Immature natural killer cell (primary cell): Measurements from ENCODE around the gene SEMA4D. TPM values are rescaled to one million over a fixed set of nuclear protein-coding genes. Genes with fewer than 3 reads are reported as not detected.

Source experiments
- DNase-seq, 3 donors: peaks; one replicate each; pipeline ENCODE4 v3.0.0; 2022; ENCODE audit warnings: mixed read lengths in 1 of 3
- H3K27ac Mint-ChIP-seq, 6 donors: one replicate each; pipeline ENCODE4 v1.8.0; 2020; ENCODE audit warnings: mixed read lengths in 6 of 6, mild to moderate bottlenecking in 5 of 6, inconsistent platforms in 4 of 6, moderate library complexity in 3 of 6
- H3K27me3 Mint-ChIP-seq, 3 donors: one replicate each; pipeline ENCODE4 v1.8.0; 2020 to 2021; ENCODE audit warnings: low read depth in 3 of 3, mild to moderate bottlenecking in 3 of 3, mixed read lengths in 3 of 3, moderate library complexity in 3 of 3, inconsistent platforms in 1 of 3
- H3K36me3 Mint-ChIP-seq, 3 donors: one replicate each; pipeline ENCODE4 v1.8.0; 2020; ENCODE audit warnings: mixed read lengths in 3 of 3, inconsistent platforms in 2 of 3, mild to moderate bottlenecking in 2 of 3
- H3K4me1 Mint-ChIP-seq, 2 donors: one replicate each; pipeline ENCODE4 v1.8.0; 2020; ENCODE audit warnings: inconsistent platforms in 2 of 2, mild to moderate bottlenecking in 2 of 2, mixed read lengths in 2 of 2, moderate library complexity in 1 of 2
- H3K4me3 Mint-ChIP-seq, 5 donors: one replicate each; pipeline ENCODE4 v1.8.0; 2020; ENCODE audit warnings: mild to moderate bottlenecking in 5 of 5, mixed read lengths in 5 of 5, inconsistent platforms in 3 of 5, moderate library complexity in 3 of 5
- H3K9me3 Mint-ChIP-seq, 6 donors: one replicate each; pipeline ENCODE4 v1.8.0; 2020; ENCODE audit warnings: mild to moderate bottlenecking in 6 of 6, mixed read lengths in 6 of 6, inconsistent platforms in 4 of 6, moderate library complexity in 3 of 6
- polyA plus RNA-seq, 3 donors: library from polyadenylated mRNA; unstranded; fragments of 300-500 nt; fragmentation: Illumina TruSeq; gene quantifications; one replicate each; pipeline ENCODE4 v1.2.3, GENCODE V29; 2021

SEMA4D gene
- polyA plus RNA-seq, 3 donors from 2014 or later: 45.8 to 80.6 (median 47.0) TPM

DNA sequence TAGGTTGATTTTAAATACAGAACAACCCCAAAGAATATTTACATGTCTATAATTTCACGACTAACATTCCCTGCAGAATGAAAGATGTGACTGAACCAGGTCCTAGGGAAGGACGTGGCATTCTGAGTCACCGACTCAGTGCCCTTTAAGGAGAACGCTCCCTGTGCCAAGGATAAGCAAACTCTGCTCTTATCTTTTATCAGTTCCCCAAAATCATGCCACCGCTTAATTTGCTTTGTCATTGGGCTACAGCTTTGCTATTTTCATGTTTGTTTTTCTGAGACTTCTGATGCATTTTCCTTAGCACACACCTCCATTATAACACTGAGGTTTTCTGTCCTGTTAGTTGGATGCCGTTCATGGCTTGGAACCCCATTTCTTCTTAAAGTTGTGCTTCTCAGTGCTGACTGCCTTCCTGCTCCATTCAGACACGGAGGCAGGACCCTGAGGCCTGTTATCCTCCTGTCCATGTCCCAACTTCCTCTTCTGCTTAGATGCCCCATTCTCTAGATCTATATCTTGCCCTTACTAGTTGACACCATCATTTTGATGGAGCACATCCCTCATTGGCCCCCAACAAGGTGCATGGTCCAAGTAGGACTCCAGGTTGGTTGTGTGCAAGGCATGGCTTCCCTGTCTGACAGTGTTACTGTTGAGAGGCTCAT, 11.2 kb upstream of the SEMA4D start:
- DNase-seq: no peak
- peak overlapping the region in 5 of 6 donors; percentile 0 to 77 (median 47) for H3K27ac Mint-ChIP-seq
- H3K36me3 Mint-ChIP-seq: peaks cover 0 to 4% (median 0%) of the 10 kb centered on the region in 3 donors
- H3K27me3 Mint-ChIP-seq: peaks cover 2 to 6% (median 4%) of the 10 kb centered on the region in 3 donors
- H3K9me3 Mint-ChIP-seq: no peaks in the 10 kb centered on the region
- peaks cover 41 to 64% of the 10 kb centered on the region in 2 donors for H3K4me1 Mint-ChIP-seq
- H3K4me3 Mint-ChIP-seq: no peak overlapping the region

DNA sequence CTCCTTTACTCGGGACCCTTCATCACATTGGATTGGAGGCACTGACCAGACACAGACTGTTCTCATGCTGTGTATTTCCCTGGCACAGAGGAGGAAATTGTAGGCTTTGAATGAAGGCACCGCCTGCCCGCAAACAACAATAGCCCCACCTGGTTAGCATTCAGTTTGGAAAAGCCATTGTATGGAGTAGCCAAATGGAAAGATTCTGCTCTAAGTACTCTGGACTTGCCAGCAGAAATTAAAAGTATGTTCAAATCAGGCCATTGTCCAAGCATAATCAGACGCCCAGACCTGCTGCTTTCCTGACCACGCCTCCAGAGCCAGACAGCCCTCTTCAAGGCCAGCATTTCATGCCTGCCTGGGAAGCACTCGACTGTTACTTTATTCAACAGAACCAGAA, 8.0 kb upstream of the SEMA4D start:
- H3K4me3 Mint-ChIP-seq: no peak overlapping the region
- no peaks in the 10 kb centered on the region for H3K9me3 Mint-ChIP-seq
- no peak for DNase-seq
- H3K27me3 Mint-ChIP-seq: peaks cover 12 to 18% (median 13%) of the 10 kb centered on the region in 3 donors
- peaks cover 0 to 2% (median 0%) of the 10 kb centered on the region in 3 donors for H3K36me3 Mint-ChIP-seq
- H3K27ac Mint-ChIP-seq: peak overlapping the region in 2 of 6 donors; percentile 43 to 78
- H3K4me1 Mint-ChIP-seq: peaks cover 63 to 78% of the 10 kb centered on the region in 2 donors

DNA sequence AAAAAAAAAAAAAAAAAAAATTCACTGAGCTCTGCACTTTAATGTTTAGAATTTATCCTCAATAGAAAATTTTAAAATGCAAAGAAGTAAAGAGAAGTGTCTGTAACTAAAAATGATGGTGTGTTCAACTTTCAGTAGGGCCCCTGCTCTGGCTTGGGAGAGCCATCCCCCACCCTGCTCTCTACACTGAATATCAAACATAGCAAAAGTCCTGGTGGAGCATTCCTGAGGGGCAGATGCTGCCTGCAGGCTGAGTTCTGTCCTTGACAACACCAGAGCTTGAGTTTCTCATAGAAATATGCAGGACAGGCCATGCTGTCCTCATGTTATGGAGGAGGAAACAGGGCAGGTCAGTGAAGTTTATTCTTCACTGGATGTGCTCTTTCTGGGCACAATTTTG, 7.1 kb upstream of the SEMA4D start:
- peaks cover 67 to 78% of the 10 kb centered on the region in 2 donors for H3K4me1 Mint-ChIP-seq
- no peak overlapping the region for H3K4me3 Mint-ChIP-seq
- no peaks in the 10 kb centered on the region for H3K9me3 Mint-ChIP-seq
- H3K27ac Mint-ChIP-seq: peak overlapping the region in 4 of 6 donors; percentile 27 to 78 (median 62)
- H3K27me3 Mint-ChIP-seq: peaks cover 12 to 18% (median 13%) of the 10 kb centered on the region in 3 donors
- no peak for DNase-seq
- no peaks in the 10 kb centered on the region for H3K36me3 Mint-ChIP-seq

DNA sequence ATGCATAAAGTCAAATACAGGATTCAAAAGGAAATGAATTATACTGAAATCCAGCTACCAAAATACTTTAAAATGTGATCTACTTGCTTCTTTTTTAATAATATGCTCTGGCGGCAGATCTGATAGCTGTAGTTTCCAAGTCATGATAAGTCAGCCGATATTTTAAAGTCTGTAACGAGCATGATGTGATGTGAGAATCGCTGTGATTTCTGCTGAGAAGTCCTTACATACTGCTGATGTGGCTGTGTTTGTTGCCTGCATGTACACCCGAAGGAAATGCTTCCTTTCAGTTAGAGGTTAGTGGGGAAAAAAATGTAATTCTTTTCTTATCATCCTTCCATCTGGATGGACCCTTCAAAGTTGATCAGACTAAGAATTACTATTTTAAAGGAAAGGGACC, 4.8 kb upstream of the SEMA4D start:
- H3K27ac Mint-ChIP-seq: peak overlapping the region; percentile 93 to 98 (median 96)
- H3K4me3 Mint-ChIP-seq: peak overlapping the region; percentile 49 to 90 (median 77)
- no peak for DNase-seq
- H3K27me3 Mint-ChIP-seq: peaks cover 13 to 24% (median 23%) of the 10 kb centered on the region in 3 donors
- H3K36me3 Mint-ChIP-seq: no peaks in the 10 kb centered on the region
- peaks cover 72 to 78% of the 10 kb centered on the region in 2 donors for H3K4me1 Mint-ChIP-seq
- H3K9me3 Mint-ChIP-seq: no peaks in the 10 kb centered on the region

DNA sequence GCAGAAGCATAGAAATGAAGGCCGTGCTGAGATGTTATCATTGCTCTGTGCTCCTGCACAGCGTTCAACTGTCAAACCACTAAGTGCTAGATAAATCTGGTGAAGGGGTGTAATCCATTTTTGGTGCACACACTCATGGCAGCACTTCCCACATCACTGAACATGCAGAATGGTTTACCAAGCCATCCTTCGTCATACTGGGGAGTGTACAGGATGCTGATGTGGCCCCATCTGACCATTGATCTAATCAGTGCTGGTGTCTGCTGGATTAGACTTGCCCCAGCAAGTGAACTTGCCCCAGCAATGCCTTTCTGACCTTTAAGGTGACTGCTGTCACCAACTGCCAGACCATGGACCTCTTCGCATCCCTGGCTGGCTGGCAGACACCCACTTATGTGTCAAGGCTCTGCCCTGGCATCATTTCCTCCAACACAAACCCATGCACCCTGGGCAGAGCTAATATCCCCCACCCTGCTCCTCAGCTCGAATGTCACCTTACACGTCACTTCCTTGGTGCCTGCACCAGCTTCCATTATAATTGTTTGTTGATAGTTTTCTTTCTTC, 4.2 kb upstream of the SEMA4D start:
- DNase-seq: peak; percentile 92 to 95 (median 95)
- Mint-ChIP-seq H3K9me3 (no peaks in the 10 kb centered on the region), H3K4me3 (peak overlapping the region; percentile 49 to 90 (median 77)), H3K4me1 (peaks cover 68 to 74% of the 10 kb centered on the region in 2 donors), H3K27me3 (peaks cover 13 to 24% (median 23%) of the 10 kb centered on the region in 3 donors), H3K36me3 (no peaks in the 10 kb centered on the region), H3K27ac (peak overlapping the region; percentile 93 to 98 (median 96))

DNA sequence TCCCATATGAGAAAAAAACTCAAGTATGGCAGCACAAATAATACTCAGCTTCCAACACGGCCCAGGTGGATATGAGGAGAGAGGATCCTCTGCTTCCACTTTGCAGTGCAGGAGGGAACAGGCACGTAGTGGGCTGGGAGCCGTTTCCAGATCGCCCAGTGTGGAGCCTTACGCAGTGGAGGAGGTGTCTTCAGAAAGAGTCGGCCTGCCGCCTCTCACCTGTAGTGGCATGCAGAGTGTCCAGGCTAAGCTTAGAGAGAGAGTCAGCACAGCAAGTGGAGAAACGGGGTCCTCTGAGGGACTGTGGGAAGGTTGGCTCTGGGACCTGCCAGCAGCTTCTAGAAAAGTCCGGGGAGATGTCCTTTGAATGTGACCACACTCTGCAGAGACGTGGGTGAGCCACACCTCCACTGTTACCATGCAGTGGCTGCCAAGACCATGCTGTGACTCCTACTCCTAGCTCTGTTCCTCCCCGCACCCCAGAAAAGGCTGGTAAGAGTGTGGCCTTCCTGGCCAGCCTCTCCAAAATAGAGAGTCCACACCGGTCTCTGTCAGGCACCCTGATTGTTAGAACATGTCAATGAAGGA, 3.5 kb upstream of the SEMA4D start:
- peak overlapping the region; percentile 49 to 90 (median 77) for H3K4me3 Mint-ChIP-seq
- H3K9me3 Mint-ChIP-seq: no peaks in the 10 kb centered on the region
- H3K4me1 Mint-ChIP-seq: peaks cover 70 to 76% of the 10 kb centered on the region in 2 donors
- H3K27me3 Mint-ChIP-seq: peaks cover 13 to 28% (median 25%) of the 10 kb centered on the region in 3 donors
- peak overlapping the region; percentile 93 to 98 (median 96) for H3K27ac Mint-ChIP-seq
- no peak for DNase-seq
- H3K36me3 Mint-ChIP-seq: no peaks in the 10 kb centered on the region

DNA sequence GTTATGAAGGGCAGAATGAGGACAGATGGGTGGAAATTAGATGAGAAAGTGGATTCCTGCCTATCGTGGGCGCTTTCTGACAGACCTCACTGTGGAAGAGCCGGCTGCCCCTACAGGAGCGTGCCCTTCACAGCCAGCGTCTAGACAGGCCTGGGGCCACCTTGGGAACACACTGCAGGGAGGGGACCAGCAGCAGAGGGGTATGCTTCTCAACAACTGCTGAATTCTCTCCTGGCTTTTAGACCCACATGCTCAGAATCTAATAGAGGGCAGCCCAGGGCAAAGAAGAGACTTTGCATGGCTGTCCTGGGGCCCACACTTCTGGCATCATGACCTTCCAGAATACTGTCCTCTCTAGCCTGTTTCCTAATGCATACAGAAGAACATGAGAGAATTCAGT, 2.1 kb upstream of the SEMA4D start:
- peak overlapping the region; percentile 93 to 98 (median 94) for H3K27ac Mint-ChIP-seq
- H3K4me1 Mint-ChIP-seq: peaks cover 81 to 88% of the 10 kb centered on the region in 2 donors
- H3K27me3 Mint-ChIP-seq: peaks cover 11 to 33% (median 25%) of the 10 kb centered on the region in 3 donors
- H3K9me3 Mint-ChIP-seq: no peaks in the 10 kb centered on the region
- no peak for DNase-seq
- H3K4me3 Mint-ChIP-seq: peak overlapping the region; percentile 87 to 94 (median 88)
- no peaks in the 10 kb centered on the region for H3K36me3 Mint-ChIP-seq

DNA sequence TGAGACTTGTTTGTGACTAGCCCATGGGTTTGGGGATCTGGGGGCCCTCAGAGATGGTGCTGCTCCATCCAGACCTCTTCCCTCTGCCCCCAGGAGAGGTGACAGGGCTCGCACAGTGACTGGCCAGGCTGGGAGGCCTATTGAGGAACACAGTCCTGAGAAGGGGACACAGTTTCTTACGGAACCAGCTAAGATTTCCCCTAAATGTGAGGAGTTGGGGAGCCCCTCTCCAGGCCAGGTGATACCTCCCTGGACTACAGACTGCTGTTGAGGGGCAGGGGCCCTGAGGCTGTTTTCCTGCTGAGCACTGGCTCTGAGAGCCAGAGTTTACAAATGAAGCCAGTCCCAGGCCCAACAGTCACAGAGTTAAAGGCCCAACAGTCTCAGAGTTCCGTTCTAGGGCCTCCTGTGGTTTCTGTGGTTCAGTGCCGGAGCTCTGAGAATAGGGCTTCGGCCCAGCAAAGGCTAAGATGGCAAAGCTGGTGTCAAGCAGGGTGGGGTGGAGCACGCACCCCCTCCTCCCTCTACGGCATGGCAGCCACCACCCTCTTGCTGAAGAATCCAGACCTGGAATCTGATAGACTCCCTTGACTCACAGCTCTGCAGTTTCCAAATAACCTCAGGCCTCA, 1.1 kb upstream of the SEMA4D start:
- no peaks in the 10 kb centered on the region for H3K36me3 Mint-ChIP-seq
- H3K27ac Mint-ChIP-seq: peak overlapping the region; percentile 93 to 98 (median 94)
- peaks cover 9 to 33% (median 25%) of the 10 kb centered on the region in 3 donors for H3K27me3 Mint-ChIP-seq
- H3K9me3 Mint-ChIP-seq: no peaks in the 10 kb centered on the region
- peak; percentile 74 to 79 (median 77) for DNase-seq
- peaks cover 91 to 93% of the 10 kb centered on the region in 2 donors for H3K4me1 Mint-ChIP-seq
- peak overlapping the region; percentile 87 to 94 (median 88) for H3K4me3 Mint-ChIP-seq

DNA sequence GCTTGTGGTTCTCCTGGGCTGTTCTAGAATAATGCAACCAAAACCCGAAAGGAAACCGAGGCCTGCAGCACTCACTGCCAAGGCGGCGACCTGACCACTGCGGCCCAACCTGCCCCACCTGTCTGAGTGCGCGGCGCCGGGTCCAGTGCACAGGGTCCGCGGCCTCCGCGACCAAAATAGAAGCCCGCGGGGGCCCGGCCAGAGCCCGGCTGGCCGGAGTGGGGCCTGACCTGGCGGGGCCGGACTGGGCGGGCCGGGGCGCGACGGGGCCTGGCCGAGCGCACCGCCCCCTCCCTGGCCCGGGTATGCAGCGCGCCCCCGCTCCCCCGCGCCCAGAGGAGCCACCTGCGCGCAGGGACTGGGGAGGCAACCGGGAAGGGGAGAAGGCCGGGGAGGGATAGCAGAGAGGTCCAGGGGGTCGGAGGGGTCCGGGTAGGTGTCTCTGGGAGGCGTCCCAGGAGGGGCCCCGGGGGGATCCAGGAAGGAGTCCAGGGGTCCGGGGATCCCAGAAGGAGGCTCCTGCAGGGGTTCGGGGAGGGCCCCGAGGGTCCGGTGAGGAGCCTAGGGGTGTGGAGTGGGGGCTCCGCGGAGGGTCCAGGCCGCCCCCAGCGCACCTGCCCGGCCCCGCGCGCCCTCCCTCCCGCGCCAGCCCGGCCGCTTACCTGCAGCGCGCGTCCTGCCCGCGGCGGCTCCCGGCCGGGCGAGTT, 503 bp downstream of the SEMA4D start:
- Mint-ChIP-seq H3K36me3 (no peaks in the 10 kb centered on the region), H3K27me3 (peaks cover 4 to 32% (median 19%) of the 10 kb centered on the region in 3 donors), H3K9me3 (no peaks in the 10 kb centered on the region), H3K27ac (peak overlapping the region; percentile 89 to 97 (median 93)), H3K4me1 (peaks cover 92 to 93% of the 10 kb centered on the region in 2 donors), H3K4me3 (peak overlapping the region; percentile 87 to 99 (median 98))
- DNase-seq: peak; percentile 67 to 70 (median 68)

DNA sequence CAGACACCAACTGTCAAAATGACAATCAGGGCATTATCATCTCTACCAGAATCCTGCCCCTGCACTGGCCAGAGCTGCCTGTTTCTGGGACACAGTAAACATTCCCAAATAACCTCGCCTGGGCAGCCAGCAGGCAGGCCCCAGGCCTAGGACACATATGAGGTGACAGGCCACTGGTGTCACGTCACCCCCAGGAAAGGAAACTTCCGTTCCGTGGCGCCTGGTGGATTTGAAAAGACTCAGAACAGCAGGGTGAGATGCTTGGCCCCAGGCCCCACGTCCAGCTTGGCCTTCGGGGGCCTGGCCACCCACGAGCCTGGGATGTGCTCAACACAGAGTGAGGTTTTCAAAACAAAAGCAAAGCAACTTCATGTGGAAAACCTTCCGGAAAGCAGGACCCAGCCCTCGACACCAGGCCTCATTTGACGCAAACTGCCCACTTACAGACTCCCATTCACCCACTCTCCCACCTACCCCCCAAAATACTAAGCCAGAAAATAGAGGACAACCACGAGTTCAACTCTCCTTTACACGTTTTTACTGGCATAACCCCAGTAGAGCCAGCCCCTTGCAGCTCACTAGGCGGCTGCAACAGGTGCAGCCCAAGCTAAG, 1.2 kb downstream of the SEMA4D start:
- Mint-ChIP-seq H3K9me3 (no peaks in the 10 kb centered on the region), H3K4me1 (peaks cover 92 to 93% of the 10 kb centered on the region in 2 donors), H3K27ac (peak overlapping the region; percentile 89 to 97 (median 93))

DNA sequence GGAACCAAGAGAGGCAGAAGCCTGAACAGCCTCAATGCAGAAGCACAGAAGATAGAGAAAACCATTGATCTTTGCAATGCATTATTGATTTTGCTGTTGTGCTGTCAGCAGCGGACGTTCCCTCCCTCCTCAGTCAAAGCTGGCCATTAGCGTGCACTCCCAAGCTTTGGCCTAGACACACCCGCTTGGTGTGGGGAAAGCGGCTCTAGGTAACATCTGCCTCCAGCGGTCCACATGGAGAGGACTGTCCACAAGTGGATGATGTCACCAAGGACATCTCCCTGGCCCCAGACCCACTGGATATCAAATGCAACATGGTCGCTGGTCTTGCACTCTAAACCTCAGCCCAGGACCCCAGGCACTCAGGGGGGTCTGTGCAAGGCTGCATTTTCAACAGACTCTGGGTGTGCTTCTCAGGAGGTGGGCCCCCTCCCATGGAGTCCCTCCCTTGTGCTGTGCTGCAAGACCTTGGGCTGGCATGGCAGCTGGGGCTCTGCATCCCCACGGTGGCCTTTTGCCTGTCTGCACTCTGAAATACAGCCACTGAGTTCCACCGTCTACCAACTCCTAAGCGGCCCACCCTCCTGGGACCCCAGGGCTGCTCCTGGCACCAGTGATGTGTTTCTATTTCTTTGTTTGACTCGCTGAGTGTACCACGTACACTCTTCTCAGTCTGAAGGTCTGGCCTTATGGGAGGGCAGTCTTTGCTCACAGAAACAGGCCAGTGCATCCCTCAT, 1.9 kb downstream of the SEMA4D start:
- no peaks in the 10 kb centered on the region for H3K9me3 Mint-ChIP-seq
- peak overlapping the region; percentile 89 to 97 (median 93) for H3K27ac Mint-ChIP-seq
- H3K4me1 Mint-ChIP-seq: peaks cover 92 to 93% of the 10 kb centered on the region in 2 donors
- H3K4me3 Mint-ChIP-seq: peak overlapping the region; percentile 87 to 99 (median 98)
- no peaks in the 10 kb centered on the region for H3K36me3 Mint-ChIP-seq
- H3K27me3 Mint-ChIP-seq: peaks cover 0 to 19% (median 13%) of the 10 kb centered on the region in 3 donors
- no peak for DNase-seq

More for the DNA sequence above, 1.2 kb downstream of the SEMA4D start:
- Mint-ChIP-seq H3K27me3 (peaks cover 3 to 26% (median 15%) of the 10 kb centered on the region in 3 donors), H3K4me3 (peak overlapping the region; percentile 87 to 99 (median 98)), H3K36me3 (no peaks in the 10 kb centered on the region)
- peak; percentile 44 to 51 (median 50) for DNase-seq

DNA sequence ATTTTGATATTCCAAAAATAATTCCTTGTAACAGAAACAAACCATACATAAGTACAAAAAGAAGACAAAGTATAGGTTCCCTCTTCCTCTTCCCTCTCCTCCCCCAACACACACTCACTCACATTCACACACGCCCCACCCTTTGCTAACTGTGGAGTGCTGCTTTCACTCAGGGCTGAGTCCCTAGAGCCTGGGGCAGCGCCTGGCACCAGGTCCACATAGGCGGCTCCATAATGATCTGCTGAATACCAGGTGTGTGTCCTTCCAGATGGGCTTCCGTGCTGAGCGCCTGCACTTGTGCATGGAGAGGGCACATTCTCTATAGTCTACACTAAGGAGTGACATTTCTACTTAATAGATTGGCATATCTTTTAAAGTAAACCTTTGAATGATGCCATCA, 3.7 kb downstream of the SEMA4D start:
- Mint-ChIP-seq H3K27me3 (peaks cover 0 to 19% (median 12%) of the 10 kb centered on the region in 3 donors), H3K36me3 (no peaks in the 10 kb centered on the region), H3K9me3 (no peaks in the 10 kb centered on the region), H3K4me1 (peaks cover 92 to 93% of the 10 kb centered on the region in 2 donors), H3K27ac (peak overlapping the region; percentile 46 to 97 (median 72)), H3K4me3 (peak overlapping the region; percentile 87 to 99 (median 98))
- DNase-seq: no peak
